Psoas muscle (tissue), 8 donors: ENCODE data around the gene SUSD2. TPM values are rescaled to one million over a fixed set of nuclear protein-coding genes. Genes with fewer than 3 reads are reported as not detected.

Experiments used
- ATAC-seq, 4 donors: fragments of 200-7000 bp; cut with Tn5 transposase; one replicate each; pipeline ENCODE4 v1.9.1; 2020; ENCODE audit warnings: moderate library complexity in 3 of 4, mild to moderate bottlenecking in 2 of 4
- DNase-seq, 2 donors: peaks; one replicate each; pipeline ENCODE4 v3.0.0-alpha.2; 2020
- H3K27ac ChIP-seq: fragments of 200-600 bp; one replicate; pipeline ENCODE4 v1.8.0; 2022
- H3K27me3 ChIP-seq, 3 donors: fragments of 200-600 bp in 1 of 3; one replicate each; pipeline versions ENCODE4 v1.6.1 to v1.8.0; 2013 to 2022; ENCODE audit warnings: low read length in 2 of 3, mild to moderate bottlenecking in 2 of 3, moderate library complexity in 1 of 3; ENCODE audit not compliant: insufficient read depth in 3 of 3
- H3K36me3 ChIP-seq, 2 donors: fragments of 200-600 bp in 1 of 2; one replicate each; pipeline versions ENCODE4 v1.6.1 to v1.8.0; 2013 to 2022; ENCODE audit warnings: low read depth in 1 of 2, mild to moderate bottlenecking in 1 of 2, moderate library complexity in 1 of 2; ENCODE audit not compliant: insufficient read depth in 1 of 2
- H3K4me1 ChIP-seq: fragments of 200-600 bp; one replicate; pipeline ENCODE4 v1.8.0; 2022
- H3K4me3 ChIP-seq: fragments of 200-600 bp; one replicate; pipeline ENCODE4 v1.8.0; 2022; ENCODE audit warnings: mild to moderate bottlenecking
- H3K9me3 ChIP-seq: fragments of 200-600 bp; one replicate; pipeline ENCODE4 v1.8.0; 2022
- WGBS, 3 donors: extraction: QIAGEN DNeasy Blood & Tissue Kit; methylation state at CpG; one replicate each; pipeline versions ENCODE4 v1.1.6 to v1.1.7; 2013; 5-methylcytosine and 5-hydroxymethylcytosine counted together
- intact Hi-C, 2 donors: fragments of 100-400 bp; cut with DNase I; formaldehyde crosslinking; loops; one replicate each; pipeline versions ENCODE4 v1.11.0 to v1.14.2; 2022
- polyA plus RNA-seq, 3 donors: library from polyadenylated mRNA; stranded (reverse); fragments of 200-250 nt; gene quantifications; one replicate each; pipeline ENCODE4 v1.2.3, GENCODE V29; 2013
- total RNA-seq, 4 donors: library from RNA; stranded (reverse); fragmentation: NEBNext Ultra II Directional in 2 of 4; extraction: Animal tissue kit (Norgen Biotek cat#: 25700) in 2 of 4; gene quantifications; one replicate each; pipeline versions ENCODE4 v1.2.1 to v1.2.4, GENCODE V29; 2021 to 2023
- TF ChIP-seq, protein P1 (sequence below): fragments of 200-600 bp; IDR thresholded peaks from one replicate; pipeline ENCODE4 v1.8.0; 2022; ENCODE audit warnings: antibody characterized with exemption
- donor health status: healthy with polysubstance abuse.
- donor health status: DM: no; HTN: no; CAD: no; lungs with moderate emphysema.
- donor health status: Bipolar disorder and iron deficiency.
- donor health status: healthy.
- donor health status: DM: yes; HTN: yes; CAD: no.
- donor health status: DM: no; HTN: no; CAD: no.
- donor health status: DM: no; HTN: no; CAD: no.
- donor health status: DM: yes; HTN: yes; CAD: no.

SUSD2 gene
- total and polyA plus RNA-seq, 7 donors: 1.1 to 1.8 (median 1.3) TPM

DNA sequence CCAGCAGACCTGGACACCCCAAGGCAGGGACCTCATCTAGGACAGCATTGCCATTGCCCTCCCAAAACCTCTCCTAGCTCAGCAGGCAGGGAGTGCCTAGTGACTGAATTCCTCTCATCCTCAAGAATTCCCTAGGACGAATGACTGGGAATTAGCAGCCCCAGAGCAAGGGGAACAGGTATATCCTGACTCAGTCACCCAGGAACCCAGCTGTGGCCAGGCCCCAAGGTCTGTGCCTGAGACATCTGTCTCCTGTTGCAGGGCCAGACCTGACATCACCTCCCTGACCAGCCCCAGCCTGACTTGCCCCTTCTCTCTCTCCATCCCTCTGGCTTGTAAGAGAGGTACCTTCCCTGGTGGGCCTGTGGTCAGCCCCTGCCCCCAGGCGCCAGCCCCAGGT is 39.0 kb upstream of the SUSD2 start:
- no peak overlapping the region for H3K27ac ChIP-seq
- peaks cover 22% of the 10 kb centered on the region for H3K4me1 ChIP-seq
- TF ChIP-seq, protein P1, sequence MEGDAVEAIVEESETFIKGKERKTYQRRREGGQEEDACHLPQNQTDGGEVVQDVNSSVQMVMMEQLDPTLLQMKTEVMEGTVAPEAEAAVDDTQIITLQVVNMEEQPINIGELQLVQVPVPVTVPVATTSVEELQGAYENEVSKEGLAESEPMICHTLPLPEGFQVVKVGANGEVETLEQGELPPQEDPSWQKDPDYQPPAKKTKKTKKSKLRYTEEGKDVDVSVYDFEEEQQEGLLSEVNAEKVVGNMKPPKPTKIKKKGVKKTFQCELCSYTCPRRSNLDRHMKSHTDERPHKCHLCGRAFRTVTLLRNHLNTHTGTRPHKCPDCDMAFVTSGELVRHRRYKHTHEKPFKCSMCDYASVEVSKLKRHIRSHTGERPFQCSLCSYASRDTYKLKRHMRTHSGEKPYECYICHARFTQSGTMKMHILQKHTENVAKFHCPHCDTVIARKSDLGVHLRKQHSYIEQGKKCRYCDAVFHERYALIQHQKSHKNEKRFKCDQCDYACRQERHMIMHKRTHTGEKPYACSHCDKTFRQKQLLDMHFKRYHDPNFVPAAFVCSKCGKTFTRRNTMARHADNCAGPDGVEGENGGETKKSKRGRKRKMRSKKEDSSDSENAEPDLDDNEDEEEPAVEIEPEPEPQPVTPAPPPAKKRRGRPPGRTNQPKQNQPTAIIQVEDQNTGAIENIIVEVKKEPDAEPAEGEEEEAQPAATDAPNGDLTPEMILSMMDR: no peak
- H3K36me3 ChIP-seq: peaks cover 0 to 10% of the 10 kb centered on the region in 2 donors
- intact Hi-C loops: no loop called here
- no peak overlapping the region for H3K4me3 ChIP-seq
- DNase-seq: no peak
- ATAC-seq: no peak
- no peaks in the 10 kb centered on the region for H3K27me3 ChIP-seq
- no peaks in the 10 kb centered on the region for H3K9me3 ChIP-seq
- 80 to 93% (median 88%) methylated on average over 2 of the region's 2 CpGs for WGBS, 3 donors

DNA sequence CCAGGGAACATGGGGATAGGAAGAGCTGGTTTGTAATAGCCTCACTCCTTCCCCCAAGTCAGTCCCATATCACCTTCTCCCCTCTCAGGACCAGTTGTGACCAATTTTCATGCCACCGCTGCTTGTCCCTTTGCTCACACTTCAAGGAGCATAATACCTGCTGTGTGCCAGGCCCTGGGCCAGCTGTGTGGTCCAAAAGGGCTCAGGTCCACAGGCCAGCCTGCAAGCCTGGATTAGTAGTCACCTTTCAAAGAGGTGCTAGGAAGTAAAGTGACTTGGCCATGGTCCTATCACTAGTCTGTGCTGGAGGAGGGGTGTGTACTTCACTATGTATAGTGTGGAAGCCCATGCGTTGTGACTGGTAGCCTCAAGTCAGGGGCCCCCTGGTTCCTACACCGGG is 38.5 kb upstream of the SUSD2 start:
- 83 to 92% (median 89%) methylated on average over 3 of the region's 3 CpGs for WGBS, 3 donors
- no peak overlapping the region for H3K27ac ChIP-seq
- TF ChIP-seq, protein P1: no peak

DNA sequence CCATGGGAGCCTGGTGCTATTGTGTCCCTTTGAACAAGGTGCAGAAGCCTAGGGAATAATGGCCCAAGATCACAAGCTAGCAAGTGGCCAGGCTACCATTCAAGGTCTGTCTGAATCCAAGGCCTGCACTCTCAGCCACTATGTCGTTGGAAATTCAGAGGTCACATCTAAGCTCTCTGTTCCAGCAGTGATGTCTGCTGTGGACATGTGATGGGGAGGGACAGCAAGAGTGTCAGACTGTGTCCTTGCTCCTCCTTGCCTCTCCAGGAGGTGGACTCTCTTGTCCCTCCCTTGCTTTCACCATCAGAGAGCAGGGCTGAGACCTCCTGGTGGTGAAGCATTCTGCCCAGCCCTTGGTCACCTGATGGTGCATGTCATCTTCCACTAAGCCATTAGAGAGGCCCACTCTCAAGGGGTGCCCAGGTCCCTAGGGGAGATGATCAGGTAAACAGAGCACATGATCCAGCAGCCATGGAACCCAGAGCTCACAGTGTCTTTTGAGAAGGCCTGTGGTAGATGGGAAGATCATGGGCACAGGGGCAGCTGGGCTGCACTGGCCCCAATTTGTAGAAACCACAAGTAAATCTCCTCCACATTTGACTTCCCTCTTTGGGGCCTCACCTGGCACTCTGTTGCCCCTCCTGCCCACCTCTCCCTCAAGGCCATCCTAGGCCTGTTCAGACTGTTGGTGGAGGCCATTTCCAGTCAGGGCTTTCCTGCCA is 37.1 kb upstream of the SUSD2 start:
- Histone ChIP-seq H3K9me3 (no peaks in the 10 kb centered on the region), H3K36me3 (no peaks in the 10 kb centered on the region), H3K4me1 (peaks cover 31% of the 10 kb centered on the region), H3K4me3 (no peak overlapping the region), H3K27ac (no peak overlapping the region), H3K27me3 (no peaks in the 10 kb centered on the region)
- intact Hi-C loops: no loop called here
- DNase-seq: no peak
- WGBS, 3 donors: 25 to 67% (median 28%) methylated on average over 1 of the region's 1 CpG
- ATAC-seq: no peak
- TF ChIP-seq, protein P1: no peak

More for the DNA sequence above, 38.5 kb upstream of the SUSD2 start:
- ATAC-seq (no peak), DNase-seq (no peak)
- Histone ChIP-seq H3K4me1 (peaks cover 27% of the 10 kb centered on the region), H3K4me3 (no peak overlapping the region), H3K36me3 (peaks cover 0 to 7% of the 10 kb centered on the region in 2 donors), H3K9me3 (no peaks in the 10 kb centered on the region), H3K27me3 (no peaks in the 10 kb centered on the region)
- intact Hi-C loops: no loop called here

DNA sequence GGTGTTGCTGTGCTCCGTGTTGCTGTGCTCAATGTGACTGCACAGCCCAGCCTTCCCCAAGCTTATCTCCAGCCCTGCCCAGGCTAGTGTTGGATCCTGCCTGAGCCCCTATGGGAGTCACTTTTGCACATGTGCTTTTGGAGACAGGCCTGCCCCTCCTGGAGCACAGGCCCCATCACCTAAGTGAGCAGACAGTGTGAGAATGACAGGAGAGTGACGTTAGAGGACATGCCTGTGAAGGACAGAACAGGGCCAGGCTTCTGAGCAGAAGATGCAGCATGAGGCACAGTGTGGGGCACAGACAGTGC is 36.6 kb upstream of the SUSD2 start:
- TF ChIP-seq, protein P1: no peak
- intact Hi-C loops: no loop called here
- ATAC-seq (no peak), DNase-seq (no peak)
- H3K9me3 ChIP-seq: no peaks in the 10 kb centered on the region
- WGBS, 3 donors: 77 to 84% (median 81%) methylated on average over 2 of the region's 2 CpGs
- H3K27ac ChIP-seq: no peak overlapping the region
- no peaks in the 10 kb centered on the region for H3K27me3 ChIP-seq
- no peaks in the 10 kb centered on the region for H3K36me3 ChIP-seq
- H3K4me3 ChIP-seq: no peak overlapping the region
- peaks cover 31% of the 10 kb centered on the region for H3K4me1 ChIP-seq
